ENCODE measurements around the gene E2F8. TPM values are rescaled to one million over a fixed set of nuclear protein-coding genes. Genes with fewer than 3 reads are reported as not detected.

The E2F8 gene
- total and polyA plus RNA-seq, 2 donors (not counting 1 experiment from before 2014, with no cell fraction given): 0.22 to 0.24 TPM

DNA sequence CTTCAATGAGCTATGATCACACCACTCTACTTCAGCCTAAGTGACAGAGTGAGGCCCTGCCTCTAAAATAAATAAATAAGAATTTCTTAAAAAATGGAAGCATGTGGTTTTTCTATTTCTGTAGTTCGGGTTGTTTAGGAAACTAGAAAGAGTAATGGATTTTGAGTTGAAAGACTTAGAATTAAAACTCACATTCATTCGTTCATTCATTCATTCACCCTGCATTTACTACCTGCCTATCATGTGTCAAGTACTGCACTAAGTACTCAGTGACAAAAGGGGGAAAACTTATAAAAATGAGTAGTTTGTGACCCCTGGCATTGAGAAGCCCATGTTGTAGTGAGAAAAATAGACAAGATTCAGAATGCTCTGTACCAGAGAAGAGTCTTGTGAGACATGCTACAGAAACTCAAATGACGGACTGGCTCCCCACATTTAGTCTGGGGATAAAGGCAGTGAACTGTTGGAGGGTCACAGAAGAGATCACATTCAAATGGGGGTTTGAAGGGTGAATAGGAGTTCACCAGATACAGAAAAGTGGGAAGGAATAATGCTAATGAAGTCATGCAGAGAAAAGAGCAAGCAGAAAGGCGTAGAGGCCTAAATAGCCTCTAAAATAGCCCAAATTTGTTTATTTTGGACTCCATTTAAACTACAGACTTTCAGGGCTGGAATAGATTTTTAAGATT lies 46.0 kb downstream of the E2F8 start:
- no peaks in the 10 kb centered on the region for H3K79me2 ChIP-seq (ENCODE audit: control insufficient read depth, insufficient read depth, low read length)
- H3K36me3 ChIP-seq (replicated peaks in 1 of 2; ENCODE audit: control extremely low read depth in 1 of 2, control insufficient read depth in 1 of 2, extremely low read depth in 1 of 2, insufficient read depth in 2 of 2, low read length in 1 of 2): no peaks in the 10 kb centered on the region
- no peaks in the 10 kb centered on the region for H3K4me1 Mint-ChIP-seq
- no peak overlapping the region for H3K27ac ChIP-seq (ENCODE audit: low read length in 2 of 2)
- intact Hi-C loops (cut with micrococcal nuclease): no loop called here
- TF ChIP-seq, protein P1, sequence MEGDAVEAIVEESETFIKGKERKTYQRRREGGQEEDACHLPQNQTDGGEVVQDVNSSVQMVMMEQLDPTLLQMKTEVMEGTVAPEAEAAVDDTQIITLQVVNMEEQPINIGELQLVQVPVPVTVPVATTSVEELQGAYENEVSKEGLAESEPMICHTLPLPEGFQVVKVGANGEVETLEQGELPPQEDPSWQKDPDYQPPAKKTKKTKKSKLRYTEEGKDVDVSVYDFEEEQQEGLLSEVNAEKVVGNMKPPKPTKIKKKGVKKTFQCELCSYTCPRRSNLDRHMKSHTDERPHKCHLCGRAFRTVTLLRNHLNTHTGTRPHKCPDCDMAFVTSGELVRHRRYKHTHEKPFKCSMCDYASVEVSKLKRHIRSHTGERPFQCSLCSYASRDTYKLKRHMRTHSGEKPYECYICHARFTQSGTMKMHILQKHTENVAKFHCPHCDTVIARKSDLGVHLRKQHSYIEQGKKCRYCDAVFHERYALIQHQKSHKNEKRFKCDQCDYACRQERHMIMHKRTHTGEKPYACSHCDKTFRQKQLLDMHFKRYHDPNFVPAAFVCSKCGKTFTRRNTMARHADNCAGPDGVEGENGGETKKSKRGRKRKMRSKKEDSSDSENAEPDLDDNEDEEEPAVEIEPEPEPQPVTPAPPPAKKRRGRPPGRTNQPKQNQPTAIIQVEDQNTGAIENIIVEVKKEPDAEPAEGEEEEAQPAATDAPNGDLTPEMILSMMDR (IDR thresholded peaks at IDR 0.05): no peak
- no peak for TF ChIP-seq EZH2 (IDR thresholded peaks at IDR 0.05; ENCODE audit: borderline replicate concordance, insufficient read depth, low read depth, low read length, poor library complexity, severe bottlenecking)
- H3K27me3 ChIP-seq (replicated peaks in 1 of 4; ENCODE audit: control extremely low read depth in 1 of 4, control insufficient read depth in 3 of 4, insufficient read depth in 4 of 4, low read length in 3 of 4): peaks cover 0 to 3% (median 0%) of the 10 kb centered on the region in 4 experiments
- POLR2A ChIA-PET: no interaction called here
- no peaks in the 10 kb centered on the region for H3K9me3 ChIP-seq (ENCODE audit: control extremely low read depth in 1 of 3, control insufficient read depth in 2 of 3, insufficient read depth in 1 of 3, low read length in 2 of 3)
- H3K4me3 ChIP-seq (ENCODE audit: control extremely low read depth in 1 of 5, extremely low read depth in 1 of 5, insufficient read depth in 1 of 5, low read depth in 2 of 5, low read length in 4 of 5): no peak overlapping the region
- H3K4me1 ChIP-seq (ENCODE audit: control insufficient read depth in 2 of 2, insufficient read depth in 2 of 2, low read length in 2 of 2): no peaks in the 10 kb centered on the region
- DNase-seq (no peak), ATAC-seq (ENCODE audit: low read depth) (no peak)
- no peaks in the 10 kb centered on the region for H3K9me3 Mint-ChIP-seq (ENCODE audit: insufficient read depth)
- H3K27me3 Mint-ChIP-seq: no peaks in the 10 kb centered on the region
- 100% methylated on average over 1 of the region's 4 CpGs for WGBS (ENCODE audit: insufficient coverage)
- H4K20me1 ChIP-seq (ENCODE audit: control insufficient read depth, insufficient read depth, low read length, poor library complexity, severe bottlenecking): no peaks in the 10 kb centered on the region
- no peak overlapping the region for H3K4me2 ChIP-seq (replicated peaks; ENCODE audit: low read depth, low read length, poor library complexity, severe bottlenecking)
- CTCF ChIA-PET: no interaction called here
- H3K4me3 Mint-ChIP-seq: no peak overlapping the region
- H3K9ac ChIP-seq (ENCODE audit: low read length): no peak overlapping the region
- H3K27ac Mint-ChIP-seq: no peak overlapping the region
- no peak overlapping the region for H2AFZ ChIP-seq (ENCODE audit: insufficient read depth, low read depth, low read length, poor library complexity, severe bottlenecking)

- Histone ChIP-seq H2AFZ (ENCODE audit: insufficient read depth, low read depth, low read length, poor library complexity, severe bottlenecking) (no peak overlapping the region), H3K27me3 (replicated peaks in 1 of 4; ENCODE audit: control extremely low read depth in 1 of 4, control insufficient read depth in 3 of 4, insufficient read depth in 4 of 4, low read length in 3 of 4) (no peaks in the 10 kb centered on the region), H3K79me2 (ENCODE audit: control insufficient read depth, insufficient read depth, low read length) (no peaks in the 10 kb centered on the region), H3K4me1 (ENCODE audit: control insufficient read depth in 2 of 2, insufficient read depth in 2 of 2, low read length in 2 of 2) (no peaks in the 10 kb centered on the region), H3K9me3 (ENCODE audit: control extremely low read depth in 1 of 3, control insufficient read depth in 2 of 3, insufficient read depth in 1 of 3, low read length in 2 of 3) (no peaks in the 10 kb centered on the region), H3K4me3 (ENCODE audit: control extremely low read depth in 1 of 5, extremely low read depth in 1 of 5, insufficient read depth in 1 of 5, low read depth in 2 of 5, low read length in 4 of 5) (no peak overlapping the region), H3K4me2 (replicated peaks; ENCODE audit: low read depth, low read length, poor library complexity, severe bottlenecking) (no peak overlapping the region), H3K27ac (ENCODE audit: low read length in 2 of 2) (no peak overlapping the region), H4K20me1 (ENCODE audit: control insufficient read depth, insufficient read depth, low read length, poor library complexity, severe bottlenecking) (no peaks in the 10 kb centered on the region), H3K36me3 (replicated peaks in 1 of 2; ENCODE audit: control extremely low read depth in 1 of 2, control insufficient read depth in 1 of 2, extremely low read depth in 1 of 2, insufficient read depth in 2 of 2, low read length in 1 of 2) (no peaks in the 10 kb centered on the region), H3K9ac (ENCODE audit: low read length) (no peak overlapping the region)
- POLR2A ChIA-PET: no interaction called here
- WGBS (ENCODE audit: insufficient coverage): no CpG with 5 or more reads among the region's 2 CpGs
- ATAC-seq (ENCODE audit: low read depth) (no peak), DNase-seq (no peak)
- Mint-ChIP-seq H3K4me3 (no peak overlapping the region), H3K27ac (no peak overlapping the region), H3K4me1 (no peaks in the 10 kb centered on the region), H3K9me3 (ENCODE audit: insufficient read depth) (no peaks in the 10 kb centered on the region), H3K27me3 (no peaks in the 10 kb centered on the region)
- TF ChIP-seq EZH2 (IDR thresholded peaks at IDR 0.05; ENCODE audit: borderline replicate concordance, insufficient read depth, low read depth, low read length, poor library complexity, severe bottlenecking): no peak
- TF ChIP-seq, protein P1 (IDR thresholded peaks at IDR 0.05): no peak
- intact Hi-C loops (cut with micrococcal nuclease): no loop called here
- CTCF ChIA-PET: no interaction called here
These were observed 46.8 kb downstream of the E2F8 start for GRCh38 chr11:19193916-19194315.

Data from B cell (primary cell).